H9 (cell line): ENCODE results near the gene C1QL1. TPM values are rescaled to one million over a fixed set of nuclear protein-coding genes. Genes with fewer than 3 reads are reported as not detected.

Experiments
- DNase-seq: peaks from one replicate; pipeline ENCODE4 v3.0.0-alpha.2; 2017
- H2AFZ ChIP-seq: one replicate; pipeline ENCODE4 v1.6.1; 2013; ENCODE audit warnings: mild to moderate bottlenecking, low read length, control low read depth, moderate library complexity
- H2AK5ac ChIP-seq: 2 replicates; pipeline ENCODE4 v1.6.1; 2013; ENCODE audit warnings: low read length, control low read depth, mixed read lengths; ENCODE audit not compliant: insufficient read length
- H2BK120ac ChIP-seq: one replicate; pipeline ENCODE4 v1.6.1; 2013; ENCODE audit warnings: low read depth, mild to moderate bottlenecking, low read length, control low read depth, inconsistent platforms; ENCODE audit not compliant: poor library complexity, severe bottlenecking
- H2BK12ac ChIP-seq: 2 replicates; pipeline ENCODE4 v1.6.1; 2013; ENCODE audit warnings: low read length, control low read depth, mixed read lengths, low read depth; ENCODE audit not compliant: insufficient read length
- H2BK15ac ChIP-seq: 2 replicates; pipeline ENCODE4 v1.6.1; 2013; ENCODE audit warnings: low read depth, low read length, control low read depth
- H2BK20ac ChIP-seq: one replicate; pipeline ENCODE4 v1.6.1; 2013; ENCODE audit warnings: low read depth, mild to moderate bottlenecking, low read length, control low read depth, inconsistent platforms; ENCODE audit not compliant: poor library complexity, severe bottlenecking
- H2BK5ac ChIP-seq: 2 replicates; pipeline ENCODE4 v1.6.1; 2013; ENCODE audit warnings: low read length, control low read depth, mixed read lengths; ENCODE audit not compliant: insufficient read length
- H3K14ac ChIP-seq: 2 replicates; pipeline ENCODE4 v1.6.1; 2013; ENCODE audit warnings: low read length, control low read depth; ENCODE audit not compliant: insufficient read depth
- H3K18ac ChIP-seq: 2 replicates; pipeline ENCODE4 v1.6.1; 2013; ENCODE audit warnings: low read depth, mild to moderate bottlenecking, mixed read lengths, low read length, control low read depth; ENCODE audit not compliant: insufficient read length
- H3K23ac ChIP-seq: 2 replicates; pipeline ENCODE4 v1.6.1; 2013; ENCODE audit warnings: low read length, control low read depth, mixed read lengths, low read depth; ENCODE audit not compliant: insufficient read length
- H3K23me2 ChIP-seq: 2 replicates; pipeline ENCODE4 v1.6.1; 2013; ENCODE audit warnings: low read depth, mild to moderate bottlenecking, mixed read lengths, low read length, control low read depth; ENCODE audit not compliant: insufficient read length, poor library complexity, severe bottlenecking
- H3K27ac ChIP-seq: 2 replicates; pipeline ENCODE4 v1.5.1; 2013; ENCODE audit warnings: low read length, control low read depth, mixed read lengths, low read depth; ENCODE audit not compliant: insufficient read length
- H3K27me3 ChIP-seq: 2 replicates; pipeline ENCODE4 v1.6.1; 2013; ENCODE audit warnings: low read length, control low read depth, inconsistent platforms; ENCODE audit not compliant: insufficient read depth
- H3K4ac ChIP-seq: 2 replicates; pipeline ENCODE4 v1.6.1; 2013; ENCODE audit warnings: low read depth, mild to moderate bottlenecking, control low read depth, inconsistent platforms, low read length, moderate library complexity
- H3K4me1 ChIP-seq: 2 replicates; pipeline ENCODE4 v1.6.1; 2013; ENCODE audit warnings: low read length, control low read depth, inconsistent platforms; ENCODE audit not compliant: insufficient read depth
- H3K4me2 ChIP-seq: 2 replicates; pipeline ENCODE4 v1.6.1; 2013; ENCODE audit warnings: low read length, control low read depth, mixed read lengths; ENCODE audit not compliant: insufficient read length, insufficient read depth
- H3K56ac ChIP-seq: 2 replicates; pipeline ENCODE4 v1.6.1; 2013; ENCODE audit warnings: low read depth, mild to moderate bottlenecking, mixed read lengths, low read length, control low read depth; ENCODE audit not compliant: insufficient read length
- H3K79me1 ChIP-seq: 2 replicates; pipeline ENCODE4 v1.6.1; 2013; ENCODE audit warnings: low read depth, mild to moderate bottlenecking, moderate library complexity, low read length, control low read depth, inconsistent platforms; ENCODE audit not compliant: insufficient read depth, poor library complexity, severe bottlenecking
- H3K79me2 ChIP-seq: 2 replicates; pipeline ENCODE4 v1.6.1; 2013; ENCODE audit warnings: low read length, control low read depth, inconsistent platforms; ENCODE audit not compliant: insufficient read depth
- H3K9ac ChIP-seq: 2 replicates; pipeline ENCODE4 v1.6.1; 2013; ENCODE audit warnings: low read length, control low read depth, mixed read lengths; ENCODE audit not compliant: insufficient read length; ENCODE audit errors: extremely low read depth
- H3K9me3 ChIP-seq: one replicate; pipeline ENCODE4 v1.6.1; 2013; ENCODE audit warnings: low read depth, low read length, inconsistent platforms; ENCODE audit not compliant: control insufficient read depth
- H3T11ph ChIP-seq: one replicate; pipeline ENCODE4 v1.6.1; 2013; ENCODE audit warnings: mild to moderate bottlenecking, low read length, control low read depth, inconsistent platforms
- H4K20me1 ChIP-seq: one replicate; pipeline ENCODE4 v1.6.1; 2013; ENCODE audit not compliant: control insufficient read depth, insufficient read length, insufficient read depth
- H4K5ac ChIP-seq: 2 replicates; pipeline ENCODE4 v1.6.1; 2013; ENCODE audit warnings: low read depth, mild to moderate bottlenecking, mixed read lengths, low read length, control low read depth; ENCODE audit not compliant: insufficient read length
- H4K8ac ChIP-seq: replicated peaks from 2 replicates; pipeline ENCODE4 v1.6.1; 2013; ENCODE audit warnings: low read length, control low read depth, mixed read lengths, low read depth; ENCODE audit not compliant: insufficient read length
- H4K91ac ChIP-seq: 2 replicates; pipeline ENCODE4 v1.6.1; 2013; ENCODE audit warnings: low read depth, mild to moderate bottlenecking, moderate library complexity, mixed read lengths, low read length, control low read depth; ENCODE audit not compliant: insufficient read length
- H3K27ac Mint-ChIP-seq, 3 experiments: 2 replicates in 2 of 3; 3 replicates in 1 of 3; pipeline ENCODE4 v1.8.0; 2020 to 2021; ENCODE audit warnings: mixed read lengths in 3 of 3, mild to moderate bottlenecking in 1 of 3, moderate library complexity in 1 of 3
- H3K27me3 Mint-ChIP-seq: 2 replicates; pipeline ENCODE4 v1.8.0; 2021; ENCODE audit warnings: low read depth, mild to moderate bottlenecking, moderate library complexity, mixed read lengths
- H3K36me3 Mint-ChIP-seq, 3 experiments: 2 replicates in 2 of 3; 3 replicates in 1 of 3; pipeline ENCODE4 v1.8.0; 2020 to 2021; ENCODE audit warnings: low read depth in 3 of 3, mixed read lengths in 3 of 3; ENCODE audit not compliant: insufficient read depth in 1 of 3
- H3K4me1 Mint-ChIP-seq, 2 experiments: 2 replicates each; pipeline ENCODE4 v1.8.0; 2020; ENCODE audit warnings: mixed read lengths in 2 of 2
- H3K4me3 Mint-ChIP-seq, 2 experiments: 2 replicates in 1 of 2; 3 replicates in 1 of 2; pipeline ENCODE4 v1.8.0; 2020 to 2021; ENCODE audit warnings: mild to moderate bottlenecking in 2 of 2, mixed read lengths in 2 of 2, moderate library complexity in 1 of 2
- H3K9me3 Mint-ChIP-seq, 2 experiments: 2 replicates in 1 of 2; 3 replicates in 1 of 2; pipeline ENCODE4 v1.8.0; 2020; ENCODE audit warnings: mild to moderate bottlenecking in 2 of 2, mixed read lengths in 2 of 2, moderate library complexity in 1 of 2
- CTCF ChIP-seq: fragments of 200-600 bp; sonication (generic); conservative IDR thresholded peaks from 3 replicates; pipeline ENCODE4 v1.8.0; 2021; ENCODE audit warnings: antibody characterized with exemption, mild to moderate bottlenecking
- WGBS: extraction: QIAGEN DNeasy Blood & Tissue Kit; methylation state at CpG from one replicate; pipeline ENCODE4 v1.1.7; 2013; ENCODE audit warnings: missing lambda C conversion rate, low lambda C conversion rate, mixed read lengths; ENCODE audit not compliant: insufficient read length; ENCODE audit errors: extremely low coverage; 5-methylcytosine and 5-hydroxymethylcytosine counted together
- total RNA-seq: library from RNA; stranded (reverse); gene quantifications from 2 replicates; pipeline ENCODE4 v1.2.1, GENCODE V29; 2021

Gene C1QL1
- total RNA-seq, 1 experiment from 2014 or later = 6.0 TPM

DNA sequence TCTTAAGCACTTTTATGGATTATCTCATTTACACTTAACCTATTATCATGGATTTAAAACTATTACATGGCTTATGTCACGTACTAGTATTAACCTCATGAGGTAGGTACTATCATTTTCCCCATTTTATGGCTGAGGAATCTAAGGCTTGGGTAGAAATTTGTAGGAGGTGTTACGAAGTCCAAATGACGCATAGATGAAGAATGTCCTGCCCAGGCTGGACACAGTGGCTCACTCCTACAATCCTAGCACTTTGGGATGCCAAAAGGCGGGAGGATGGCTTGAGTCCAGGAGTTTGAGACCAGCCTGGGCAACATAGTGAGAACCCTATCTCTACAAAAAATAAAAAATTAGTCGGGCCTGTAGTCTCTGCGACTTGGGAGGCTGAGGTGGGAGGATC lies 4.8 kb upstream of the C1QL1 start:
- H3K4me1 Mint-ChIP-seq = peaks cover 34 to 59% of the 10 kb centered on the region in 2 experiments
- Histone ChIP-seq H2BK15ac (no peak overlapping the region), H2AFZ (no peak overlapping the region), H2BK120ac (no peak overlapping the region), H3K79me2 (no peaks in the 10 kb centered on the region), H3K4me1 (no peaks in the 10 kb centered on the region; the same call in 1 of the 2 replicates), H3K56ac (no peak overlapping the region), H3K18ac (no peak overlapping the region), H3K4ac (no peak overlapping the region), H2AK5ac (no peak overlapping the region), H3K27me3 (peaks cover 7% of the 10 kb centered on the region; the same call in 1 of the 2 replicates), H4K91ac (no peak overlapping the region), H4K8ac (no peak overlapping the region), H4K20me1 (no peaks in the 10 kb centered on the region), H4K5ac (no peak overlapping the region), H3K23me2 (peaks cover 24% of the 10 kb centered on the region), H3K14ac (no peak overlapping the region), H3K79me1 (no peaks in the 10 kb centered on the region), H3K4me2 (no peak overlapping the region), H3K9me3 (no peaks in the 10 kb centered on the region), H3T11ph (no peak overlapping the region), H2BK12ac (no peak overlapping the region), H3K9ac (no peak overlapping the region), H2BK20ac (no peak overlapping the region), H3K27ac (no peak overlapping the region), H2BK5ac (no peak overlapping the region), H3K23ac (no peak overlapping the region)
- TF ChIP-seq CTCF = no peak
- no CpG with 5 or more reads among the region's 6 CpGs for WGBS
- no peaks in the 10 kb centered on the region for H3K36me3 Mint-ChIP-seq
- no peak overlapping the region for H3K27ac Mint-ChIP-seq
- no peak overlapping the region for H3K4me3 Mint-ChIP-seq
- peaks cover 67% of the 10 kb centered on the region for H3K27me3 Mint-ChIP-seq
- no peaks in the 10 kb centered on the region for H3K9me3 Mint-ChIP-seq
- DNase-seq = no peak
